Measurements from ENCODE around the gene OTOG. TPM values are rescaled to one million over a fixed set of nuclear protein-coding genes. Genes with fewer than 3 reads are reported as not detected.

OTOG gene
- total and polyA plus RNA-seq, 2 donors (not counting 1 experiment from before 2014, with no cell fraction given), result not detected

DNA sequence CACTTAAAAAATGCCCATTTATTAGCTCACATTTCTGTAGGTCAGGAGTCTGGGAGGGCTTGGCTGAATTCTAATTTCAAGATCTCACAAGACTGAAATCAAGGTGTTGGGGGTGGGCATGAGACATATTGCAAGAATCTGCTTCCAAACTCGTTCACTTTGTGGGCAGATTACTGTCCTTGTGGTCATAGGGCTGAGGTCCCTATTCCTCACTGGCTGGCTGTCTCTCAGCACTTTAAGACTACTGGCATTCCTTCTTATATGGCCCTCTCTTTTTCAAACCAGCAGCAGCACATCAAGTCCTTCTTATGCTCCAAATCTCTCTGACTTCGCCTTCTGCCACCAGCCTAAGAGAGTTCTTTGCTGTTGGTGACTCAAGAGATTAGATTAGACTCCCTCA, 144.5 kb downstream of the OTOG start:
- Mint-ChIP-seq H3K27ac (no peak overlapping the region), H3K27me3 (peaks cover 41% of the 10 kb centered on the region), H3K4me1 (peaks cover 4% of the 10 kb centered on the region), H3K4me3 (no peak overlapping the region), H3K9me3 (ENCODE audit: insufficient read depth) (no peaks in the 10 kb centered on the region)
- H3K79me2 ChIP-seq (ENCODE audit: control insufficient read depth, insufficient read depth, low read length), result no peaks in the 10 kb centered on the region
- no peaks in the 10 kb centered on the region for H3K9me3 ChIP-seq (ENCODE audit: control extremely low read depth in 1 of 3, control insufficient read depth in 2 of 3, insufficient read depth in 1 of 3, low read length in 2 of 3)
- WGBS (ENCODE audit: insufficient coverage), result no CpG with 5 or more reads among the region's 2 CpGs
- H2AFZ ChIP-seq (ENCODE audit: insufficient read depth, low read depth, low read length, poor library complexity, severe bottlenecking), result no peak overlapping the region
- DNase-seq (no peak), ATAC-seq (ENCODE audit: low read depth) (no peak)
- no peak overlapping the region for H3K9ac ChIP-seq (ENCODE audit: low read length)
- CTCF ChIA-PET, result no interaction called here
- H3K4me1 ChIP-seq (ENCODE audit: control insufficient read depth in 2 of 2, insufficient read depth in 2 of 2, low read length in 2 of 2), result no peaks in the 10 kb centered on the region
- H3K27me3 ChIP-seq (replicated peaks in 1 of 4; ENCODE audit: control extremely low read depth in 1 of 4, control insufficient read depth in 3 of 4, insufficient read depth in 4 of 4, low read length in 3 of 4), result peaks cover 0 to 27% (median 7%) of the 10 kb centered on the region in 4 experiments
- H3K27ac ChIP-seq (ENCODE audit: low read length in 2 of 2), result no peak overlapping the region
- no peak overlapping the region for H3K4me2 ChIP-seq (replicated peaks; ENCODE audit: low read depth, low read length, poor library complexity, severe bottlenecking)
- intact Hi-C loops (cut with micrococcal nuclease), result no loop called here
- no peak for TF ChIP-seq EZH2 (IDR thresholded peaks at IDR 0.05; ENCODE audit: borderline replicate concordance, insufficient read depth, low read depth, low read length, poor library complexity, severe bottlenecking)
- no peak for TF ChIP-seq CTCF (IDR thresholded peaks at IDR 0.05)
- no peaks in the 10 kb centered on the region for H3K36me3 ChIP-seq (replicated peaks in 1 of 2; ENCODE audit: control extremely low read depth in 1 of 2, control insufficient read depth in 1 of 2, extremely low read depth in 1 of 2, insufficient read depth in 2 of 2, low read length in 1 of 2)
- H3K4me3 ChIP-seq (ENCODE audit: control extremely low read depth in 1 of 5, extremely low read depth in 1 of 5, insufficient read depth in 1 of 5, low read depth in 2 of 5, low read length in 4 of 5), result no peak overlapping the region
- no peaks in the 10 kb centered on the region for H4K20me1 ChIP-seq (ENCODE audit: control insufficient read depth, insufficient read depth, low read length, poor library complexity, severe bottlenecking)
- POLR2A ChIA-PET, result no interaction called here

GRCh38 chr11:17691976-17692375, 144.9 kb downstream of the OTOG start:
- H4K20me1 ChIP-seq (ENCODE audit: control insufficient read depth, insufficient read depth, low read length, poor library complexity, severe bottlenecking), result no peaks in the 10 kb centered on the region
- no peaks in the 10 kb centered on the region for H3K4me1 ChIP-seq (ENCODE audit: control insufficient read depth in 2 of 2, insufficient read depth in 2 of 2, low read length in 2 of 2)
- H3K27me3 Mint-ChIP-seq, result peaks cover 41% of the 10 kb centered on the region
- DNase-seq (no peak), ATAC-seq (ENCODE audit: low read depth) (no peak)
- no peak overlapping the region for H3K4me2 ChIP-seq (replicated peaks; ENCODE audit: low read depth, low read length, poor library complexity, severe bottlenecking)
- no peak overlapping the region for H3K27ac ChIP-seq (ENCODE audit: low read length in 2 of 2)
- H2AFZ ChIP-seq (ENCODE audit: insufficient read depth, low read depth, low read length, poor library complexity, severe bottlenecking), result no peak overlapping the region
- peaks cover 4% of the 10 kb centered on the region for H3K4me1 Mint-ChIP-seq
- no peak overlapping the region for H3K4me3 ChIP-seq (ENCODE audit: control extremely low read depth in 1 of 5, extremely low read depth in 1 of 5, insufficient read depth in 1 of 5, low read depth in 2 of 5, low read length in 4 of 5)
- H3K9me3 Mint-ChIP-seq (ENCODE audit: insufficient read depth), result no peaks in the 10 kb centered on the region
- WGBS (ENCODE audit: insufficient coverage), result 60% methylated on average over 6 of the region's 10 CpGs
- no peaks in the 10 kb centered on the region for H3K79me2 ChIP-seq (ENCODE audit: control insufficient read depth, insufficient read depth, low read length)
- intact Hi-C loops (cut with micrococcal nuclease), result no loop called here
- ChIA-PET POLR2A (no interaction called here), CTCF (no interaction called here)
- TF ChIP-seq CTCF (IDR thresholded peaks at IDR 0.05), result no peak
- TF ChIP-seq EZH2 (IDR thresholded peaks at IDR 0.05; ENCODE audit: borderline replicate concordance, insufficient read depth, low read depth, low read length, poor library complexity, severe bottlenecking), result no peak
- H3K36me3 ChIP-seq (replicated peaks in 1 of 2; ENCODE audit: control extremely low read depth in 1 of 2, control insufficient read depth in 1 of 2, extremely low read depth in 1 of 2, insufficient read depth in 2 of 2, low read length in 1 of 2), result no peaks in the 10 kb centered on the region
- H3K27ac Mint-ChIP-seq, result no peak overlapping the region
- peaks cover 0 to 31% (median 9%) of the 10 kb centered on the region in 4 experiments for H3K27me3 ChIP-seq (replicated peaks in 1 of 4; ENCODE audit: control extremely low read depth in 1 of 4, control insufficient read depth in 3 of 4, insufficient read depth in 4 of 4, low read length in 3 of 4)
- H3K4me3 Mint-ChIP-seq, result no peak overlapping the region
- no peaks in the 10 kb centered on the region for H3K9me3 ChIP-seq (ENCODE audit: control extremely low read depth in 1 of 3, control insufficient read depth in 2 of 3, insufficient read depth in 1 of 3, low read length in 2 of 3)
- no peak overlapping the region for H3K9ac ChIP-seq (ENCODE audit: low read length)
